ENCODE results near the gene ATP2C1. TPM values are rescaled to one million over a fixed set of nuclear protein-coding genes. Genes with fewer than 3 reads are reported as not detected.

ATP2C1 gene
- total RNA-seq, 1 experiment from 2014 or later, result 31.0 TPM

DNA sequence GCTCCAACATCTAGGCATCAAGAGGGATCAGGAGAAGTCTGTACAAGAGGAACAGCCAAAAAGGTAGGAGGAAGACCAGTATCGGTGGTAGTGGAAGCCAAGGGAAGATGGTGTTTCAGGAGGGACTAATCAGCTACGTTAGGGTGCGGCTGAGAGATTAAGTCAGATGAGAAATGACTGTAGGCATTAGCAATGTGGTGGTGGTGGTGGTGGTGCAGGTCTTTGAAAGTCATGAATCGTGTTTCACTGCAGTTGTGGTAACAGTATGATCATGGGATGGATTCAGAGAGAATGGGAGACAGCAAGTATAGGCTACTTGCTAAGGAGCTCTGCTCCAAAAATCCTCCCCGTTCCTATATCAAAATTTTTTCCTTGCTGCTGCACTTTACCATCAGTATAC, 97.2 kb downstream of the ATP2C1 start:
- no peak for DNase-seq
- Histone ChIP-seq H3K9me3 (no peaks in the 10 kb centered on the region), H3K36me3 (peaks cover 4% of the 10 kb centered on the region; the same call in 1 of the 2 replicates), H3K27me3 (no peaks in the 10 kb centered on the region), H3K4me3 (no peak overlapping the region)

DNA sequence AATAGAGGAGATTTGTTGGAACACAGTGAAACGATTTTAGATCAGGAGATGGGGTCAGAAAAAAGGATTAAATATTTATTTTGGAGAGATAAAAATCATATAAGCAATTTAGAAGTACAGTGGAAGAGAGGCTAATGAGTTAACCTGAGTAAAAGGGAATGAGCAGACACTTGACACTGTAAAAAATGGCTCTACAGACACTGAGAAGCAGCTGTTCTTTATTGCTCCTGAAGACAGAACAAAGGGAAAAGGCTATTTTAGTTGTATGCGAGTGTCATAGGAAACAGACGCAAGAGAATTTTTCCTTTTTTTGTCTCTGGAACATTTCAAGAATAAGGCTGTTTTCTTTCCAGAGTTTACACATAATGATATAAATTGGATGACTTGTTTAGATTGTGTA, 98.5 kb downstream of the ATP2C1 start:
- H3K9me3 ChIP-seq, result no peaks in the 10 kb centered on the region
- no peaks in the 10 kb centered on the region for H3K27me3 ChIP-seq
- no peak for DNase-seq
- H3K4me3 ChIP-seq, result no peak overlapping the region
- H3K36me3 ChIP-seq, result peaks cover 10% of the 10 kb centered on the region

DNA sequence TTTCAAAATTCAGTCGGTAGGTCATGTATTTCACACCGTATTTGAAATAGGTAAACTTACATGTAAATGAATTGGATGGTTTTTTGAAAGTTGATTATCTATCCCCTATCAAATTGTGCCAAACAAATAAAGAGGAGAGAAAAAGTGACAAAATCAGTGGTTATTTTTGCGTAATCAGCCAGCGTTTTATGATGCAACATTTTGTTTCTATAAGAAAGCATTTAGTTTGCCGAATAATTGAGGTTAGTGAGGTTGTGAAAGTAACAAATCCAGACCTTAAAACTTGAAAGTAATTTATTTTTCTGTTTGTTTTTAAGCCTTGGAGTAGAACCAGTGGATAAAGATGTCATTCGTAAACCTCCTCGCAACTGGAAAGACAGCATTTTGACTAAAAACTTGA, 103.4 kb downstream of the ATP2C1 start:
- no peaks in the 10 kb centered on the region for H3K27me3 ChIP-seq
- no peak for DNase-seq
- H3K4me3 ChIP-seq, result no peak overlapping the region
- H3K36me3 ChIP-seq, result peaks cover 18% of the 10 kb centered on the region
- H3K9me3 ChIP-seq, result no peaks in the 10 kb centered on the region

DNA sequence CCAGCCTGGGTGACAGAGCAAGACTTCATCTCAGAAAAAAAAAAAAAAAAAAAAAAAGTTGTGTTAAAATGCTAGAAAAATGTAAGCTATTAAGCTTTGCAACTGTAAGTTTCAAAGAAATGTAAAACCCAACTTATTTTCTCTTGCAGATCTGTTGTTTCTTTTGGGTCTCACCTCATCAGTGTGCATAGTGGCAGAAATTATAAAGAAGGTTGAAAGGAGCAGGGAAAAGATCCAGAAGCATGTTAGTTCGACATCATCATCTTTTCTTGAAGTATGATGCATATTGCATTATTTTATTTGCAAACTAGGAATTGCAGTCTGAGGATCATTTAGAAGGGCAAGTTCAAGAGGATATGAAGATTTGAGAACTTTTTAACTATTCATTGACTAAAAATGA, 107.2 kb downstream of the ATP2C1 start:
- no peak for DNase-seq
- peaks cover 31% of the 10 kb centered on the region for H3K36me3 ChIP-seq
- H3K27me3 ChIP-seq, result no peaks in the 10 kb centered on the region
- H3K9me3 ChIP-seq, result no peaks in the 10 kb centered on the region
- H3K4me3 ChIP-seq, result no peak overlapping the region

DNA sequence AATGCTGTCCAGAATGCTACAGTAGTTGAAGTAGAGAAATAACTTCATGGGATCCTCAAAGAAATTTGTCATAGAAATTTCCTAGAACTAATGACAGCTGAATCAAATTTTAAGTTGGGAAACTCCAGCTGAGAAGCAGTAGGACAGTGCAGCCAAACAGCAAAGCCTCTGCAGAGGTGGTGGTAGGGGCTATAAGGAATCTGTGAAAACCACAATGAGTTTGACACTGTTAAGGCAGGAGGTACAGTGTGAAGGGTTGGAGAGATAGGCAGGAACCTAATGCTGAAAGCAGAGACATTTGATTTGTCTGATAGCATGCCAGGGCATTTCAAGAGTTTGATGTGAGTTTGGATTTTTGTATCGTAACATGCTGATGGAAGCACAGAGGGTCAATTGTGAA, 110.7 kb downstream of the ATP2C1 start:
- Histone ChIP-seq H3K9me3 (no peaks in the 10 kb centered on the region), H3K36me3 (peaks cover 20% of the 10 kb centered on the region), H3K4me3 (no peak overlapping the region), H3K27me3 (no peaks in the 10 kb centered on the region)
- no peak for DNase-seq

DNA sequence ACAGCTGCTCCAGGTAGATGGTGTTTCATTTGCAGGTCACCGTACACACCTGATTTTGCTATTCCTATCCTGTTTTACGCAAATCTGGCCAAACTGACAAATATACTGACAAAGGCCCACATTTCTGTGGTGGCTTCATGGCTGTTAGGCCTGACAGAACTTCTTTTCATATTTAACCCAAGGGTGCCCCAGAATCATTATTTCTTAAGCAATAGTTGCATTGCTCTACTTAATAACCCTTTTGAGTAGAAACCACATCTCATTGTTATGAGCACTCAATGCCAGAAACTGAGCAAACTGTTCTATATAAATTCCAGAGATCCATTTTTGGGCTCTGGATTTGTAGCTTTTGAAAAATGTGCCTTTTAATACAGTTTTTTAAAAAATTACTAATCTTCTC, 113.4 kb downstream of the ATP2C1 start:
- H3K4me3 ChIP-seq, result no peak overlapping the region
- DNase-seq, result no peak
- no peaks in the 10 kb centered on the region for H3K9me3 ChIP-seq
- H3K27me3 ChIP-seq, result no peaks in the 10 kb centered on the region
- H3K36me3 ChIP-seq, result peaks cover 22% of the 10 kb centered on the region

DNA sequence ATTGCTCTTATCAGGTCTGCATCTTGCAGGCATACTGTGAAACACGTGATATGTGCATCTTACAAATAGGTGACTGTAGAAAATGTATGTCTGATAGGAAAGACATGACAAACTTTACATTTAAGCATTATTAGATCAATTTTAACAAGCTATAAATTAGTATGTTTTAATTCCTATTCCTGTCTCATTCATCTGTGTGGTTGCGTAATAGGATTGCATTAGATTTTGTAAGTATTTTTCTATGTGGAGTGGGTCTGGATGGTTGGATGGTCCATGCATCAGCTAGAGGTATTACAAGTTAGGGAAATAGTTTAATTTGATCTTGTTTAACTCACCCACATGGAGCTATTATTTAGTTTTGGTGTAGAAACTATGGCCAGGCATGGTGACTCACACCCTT, 113.9 kb downstream of the ATP2C1 start:
- DNase-seq, result no peak
- Histone ChIP-seq H3K9me3 (no peaks in the 10 kb centered on the region), H3K36me3 (peaks cover 22% of the 10 kb centered on the region), H3K27me3 (no peaks in the 10 kb centered on the region), H3K4me3 (no peak overlapping the region)

DNA sequence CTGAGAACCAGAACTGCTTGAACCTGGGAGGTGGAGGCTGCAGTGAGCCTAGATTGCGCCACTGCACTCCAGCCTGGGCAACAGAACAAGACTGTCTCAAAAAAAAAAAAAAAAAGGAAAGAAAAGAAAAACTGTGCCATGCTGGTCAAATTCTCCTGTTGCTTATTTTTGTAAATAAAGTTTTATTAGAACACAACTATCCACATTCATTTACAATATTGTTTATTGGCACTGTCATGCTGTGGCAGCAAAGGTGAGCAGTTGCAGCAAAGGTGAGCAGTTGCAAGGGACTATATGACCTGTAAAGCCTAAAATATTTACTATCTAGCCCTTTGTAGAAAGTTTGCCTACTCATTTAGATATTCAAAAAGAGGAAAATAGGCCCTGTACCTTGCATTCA, 114.4 kb downstream of the ATP2C1 start:
- Histone ChIP-seq H3K9me3 (no peaks in the 10 kb centered on the region), H3K36me3 (peaks cover 26% of the 10 kb centered on the region), H3K27me3 (no peaks in the 10 kb centered on the region), H3K4me3 (no peak overlapping the region)
- DNase-seq, result no peak

DNA sequence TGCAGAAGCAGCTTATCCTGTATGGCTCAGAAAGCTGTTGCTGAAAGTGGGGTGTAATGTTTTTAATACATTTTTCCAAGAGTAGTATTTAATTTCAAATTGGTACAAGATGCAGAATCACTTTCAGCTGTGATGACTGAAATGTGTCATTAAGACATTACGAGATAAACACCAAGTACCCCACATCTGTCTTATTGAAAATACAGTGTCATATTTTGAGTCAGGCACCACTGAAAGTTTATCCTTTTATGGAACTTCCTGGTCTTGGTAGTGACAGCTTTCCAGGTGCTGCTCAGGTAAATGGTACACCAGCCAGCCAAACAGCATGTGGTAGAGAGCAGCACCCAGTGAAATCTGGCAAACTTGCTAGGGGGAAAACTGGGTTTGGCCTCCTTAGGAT, 115.8 kb downstream of the ATP2C1 start:
- no peak for DNase-seq
- no peaks in the 10 kb centered on the region for H3K9me3 ChIP-seq
- H3K27me3 ChIP-seq, result no peaks in the 10 kb centered on the region
- H3K36me3 ChIP-seq, result peaks cover 33% of the 10 kb centered on the region
- H3K4me3 ChIP-seq, result no peak overlapping the region

DNA sequence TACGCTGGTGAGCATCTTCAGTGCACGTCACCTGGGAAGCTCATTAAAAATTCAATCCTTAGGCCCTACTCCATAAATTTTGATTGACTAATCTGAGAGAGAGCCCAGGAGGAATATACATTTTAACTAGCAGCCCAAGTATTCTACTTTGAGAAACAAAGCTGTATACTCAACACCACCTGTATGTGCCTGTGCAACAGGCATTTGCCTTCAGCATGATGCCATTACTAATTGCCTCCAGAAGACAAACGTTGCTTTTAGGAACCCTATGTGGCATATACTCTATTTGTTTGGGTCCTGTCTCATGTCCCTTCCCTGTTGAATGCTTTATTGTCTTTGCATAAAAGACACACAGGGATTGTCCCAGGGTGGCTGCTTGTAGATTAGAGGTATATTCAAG, 125.1 kb downstream of the ATP2C1 start:
- peaks cover 62% of the 10 kb centered on the region for H3K36me3 ChIP-seq
- no peaks in the 10 kb centered on the region for H3K27me3 ChIP-seq
- H3K9me3 ChIP-seq, result no peaks in the 10 kb centered on the region
- DNase-seq, result no peak
- no peak overlapping the region for H3K4me3 ChIP-seq

DNA sequence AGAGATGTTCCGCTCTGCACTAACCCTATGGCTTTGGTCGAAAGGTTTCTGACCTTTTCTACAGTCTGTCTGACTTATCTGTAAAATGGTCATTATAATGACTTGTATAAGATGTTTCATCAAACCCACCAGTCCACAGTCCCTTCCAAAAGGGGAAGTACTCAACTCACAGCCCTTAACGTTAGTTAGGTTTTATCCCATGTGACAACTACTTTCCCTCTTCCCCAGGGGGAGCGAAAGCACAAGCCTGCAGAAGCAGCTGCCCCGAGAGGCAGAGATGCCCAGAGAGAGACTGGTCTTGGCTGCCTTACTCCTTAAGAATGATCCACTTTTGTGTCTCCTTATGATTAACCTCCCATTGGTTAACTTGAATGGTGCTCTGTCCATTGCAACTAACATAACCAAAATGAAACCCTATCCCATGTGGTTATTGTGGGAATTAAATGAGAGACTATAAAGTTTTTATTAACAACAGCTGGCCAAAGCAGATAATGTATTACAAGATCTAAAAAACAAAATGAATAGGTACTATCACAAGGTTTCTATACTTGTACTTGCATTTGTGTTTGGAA, 126.3 kb downstream of the ATP2C1 start:
- no peak for DNase-seq
- Histone ChIP-seq H3K9me3 (no peaks in the 10 kb centered on the region), H3K27me3 (no peaks in the 10 kb centered on the region), H3K4me3 (no peak overlapping the region), H3K36me3 (peaks cover 62% of the 10 kb centered on the region)

DNA sequence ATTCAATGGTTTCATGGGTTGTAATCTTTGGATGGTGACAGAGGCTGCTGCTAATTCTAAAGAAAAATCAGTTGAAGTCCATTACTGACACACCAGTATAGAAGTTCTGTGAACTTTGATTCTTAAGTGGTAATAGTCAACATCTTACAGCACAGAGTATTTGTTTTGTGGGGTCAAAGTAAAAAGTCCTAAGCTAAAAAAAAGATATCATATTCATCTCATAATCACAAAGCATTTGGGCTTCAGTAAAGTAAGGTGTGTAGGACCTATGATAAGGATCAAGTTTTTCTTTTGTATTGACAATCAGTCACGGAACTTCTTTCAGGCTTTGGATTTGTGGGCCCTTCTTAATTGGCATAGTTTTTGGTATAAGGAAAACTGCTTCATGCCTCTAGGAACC, 131.7 kb downstream of the ATP2C1 start:
- peak overlapping the region; percentile 75; the same call in 1 of the 2 replicates for H3K4me3 ChIP-seq
- no peak for DNase-seq
- peaks cover 23% of the 10 kb centered on the region for H3K36me3 ChIP-seq
- no peaks in the 10 kb centered on the region for H3K27me3 ChIP-seq
- no peaks in the 10 kb centered on the region for H3K9me3 ChIP-seq

DNA sequence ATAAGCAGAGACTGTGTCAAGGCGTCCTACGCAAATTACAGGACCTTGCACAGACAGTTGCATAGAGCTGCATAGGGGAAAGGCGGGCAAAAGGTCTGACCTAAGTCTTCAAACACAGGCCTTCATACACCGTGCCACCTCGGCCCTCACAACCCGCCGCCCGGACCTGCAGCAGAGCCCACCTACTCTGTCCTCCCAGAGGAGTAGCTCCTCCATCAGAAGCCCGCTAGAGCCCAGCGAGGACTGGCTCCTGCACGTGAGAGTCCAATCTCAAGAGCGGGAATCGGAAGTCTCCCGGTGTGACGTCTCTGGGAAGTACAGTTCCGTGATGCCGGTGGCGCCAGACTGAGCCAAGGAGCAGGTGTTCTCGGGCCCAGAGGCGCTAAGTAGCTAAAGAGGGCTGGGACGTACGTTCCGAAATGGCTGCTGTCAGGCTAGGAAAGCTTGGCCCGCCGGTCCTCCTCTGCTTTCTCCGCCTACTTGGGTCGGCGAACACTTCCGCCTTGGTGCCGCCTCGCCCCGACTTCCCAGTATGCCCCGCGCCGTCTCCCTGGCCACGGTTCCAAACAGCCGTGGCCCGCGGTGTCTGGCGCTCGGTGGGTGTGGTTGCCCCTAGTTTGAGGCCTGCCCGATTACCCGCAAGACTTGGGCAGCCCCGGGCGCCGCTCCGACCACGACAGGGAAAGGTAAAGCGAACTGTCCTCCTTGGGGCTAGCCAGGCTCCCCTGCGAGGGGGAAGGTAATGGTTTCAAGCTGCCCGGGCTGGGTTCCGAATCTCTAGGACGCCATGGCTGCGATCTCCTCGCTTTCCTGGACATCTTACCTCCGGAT, 132.7 kb downstream of the ATP2C1 start, which contains the start of the genes ASTE1 and NEK11:
ASTE1 (minus strand) TSS at position 505 of the 831 bp plus-strand sequence. CDS start 1,519 bp downstream, outside the sequence.
NEK11 (plus strand) TSS at position 557 of the 831 bp plus-strand sequence. CDS start 2,832 bp downstream, outside the sequence.
- Histone ChIP-seq H3K36me3 (peaks cover 20% of the 10 kb centered on the region), H3K4me3 (peak within 1 kb of the TSS; percentile 75), H3K9me3 (no peaks in the 10 kb centered on the region), H3K27me3 (no peaks in the 10 kb centered on the region)
- DNase-seq, result peak; percentile 94

DNA sequence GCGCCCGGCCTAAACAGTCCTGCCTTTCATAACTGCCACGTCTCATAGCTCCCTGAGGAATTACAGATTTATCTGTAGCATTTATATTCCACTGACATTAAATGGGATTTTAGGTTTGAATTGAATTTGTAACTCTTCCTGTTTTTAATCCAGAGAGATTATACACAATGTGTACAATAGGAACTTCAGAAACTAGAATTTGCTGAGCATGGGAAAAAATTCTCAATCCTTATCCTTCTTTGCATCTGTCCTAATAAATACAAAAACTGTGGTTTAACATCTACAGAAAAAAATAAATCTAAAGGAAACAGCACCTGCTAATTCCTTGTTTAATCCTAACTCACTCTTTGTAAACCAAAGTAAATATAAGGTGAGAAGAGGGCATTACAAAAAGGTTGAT, 135.0 kb downstream of the ATP2C1 start:
- peaks cover 9% of the 10 kb centered on the region for H3K36me3 ChIP-seq
- no peaks in the 10 kb centered on the region for H3K27me3 ChIP-seq
- no peak for DNase-seq
- H3K9me3 ChIP-seq, result no peaks in the 10 kb centered on the region
- H3K4me3 ChIP-seq, result no peak overlapping the region

DNA sequence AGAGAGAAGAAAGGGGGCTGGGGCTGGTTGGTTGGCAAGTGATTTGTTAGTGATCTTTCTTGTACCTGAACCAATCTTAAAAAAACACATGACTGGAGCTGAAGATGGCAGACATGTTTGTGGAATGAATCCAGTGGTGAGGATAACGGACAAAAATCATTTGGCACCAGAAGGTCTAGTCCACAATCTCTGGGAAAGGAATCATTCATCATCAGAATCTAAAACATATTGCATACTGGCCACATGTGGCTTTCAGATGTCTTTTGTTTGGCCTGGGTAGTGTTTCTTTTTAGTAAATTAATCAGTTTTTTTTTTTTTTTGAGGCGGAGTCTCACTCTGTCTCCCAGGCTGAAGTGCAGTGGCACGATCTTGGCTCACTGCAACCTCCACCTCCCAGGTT, 137.8 kb downstream of the ATP2C1 start:
- H3K9me3 ChIP-seq, result no peaks in the 10 kb centered on the region
- H3K4me3 ChIP-seq, result no peak overlapping the region
- no peak for DNase-seq
- H3K36me3 ChIP-seq, result no peaks in the 10 kb centered on the region
- no peaks in the 10 kb centered on the region for H3K27me3 ChIP-seq

DNA sequence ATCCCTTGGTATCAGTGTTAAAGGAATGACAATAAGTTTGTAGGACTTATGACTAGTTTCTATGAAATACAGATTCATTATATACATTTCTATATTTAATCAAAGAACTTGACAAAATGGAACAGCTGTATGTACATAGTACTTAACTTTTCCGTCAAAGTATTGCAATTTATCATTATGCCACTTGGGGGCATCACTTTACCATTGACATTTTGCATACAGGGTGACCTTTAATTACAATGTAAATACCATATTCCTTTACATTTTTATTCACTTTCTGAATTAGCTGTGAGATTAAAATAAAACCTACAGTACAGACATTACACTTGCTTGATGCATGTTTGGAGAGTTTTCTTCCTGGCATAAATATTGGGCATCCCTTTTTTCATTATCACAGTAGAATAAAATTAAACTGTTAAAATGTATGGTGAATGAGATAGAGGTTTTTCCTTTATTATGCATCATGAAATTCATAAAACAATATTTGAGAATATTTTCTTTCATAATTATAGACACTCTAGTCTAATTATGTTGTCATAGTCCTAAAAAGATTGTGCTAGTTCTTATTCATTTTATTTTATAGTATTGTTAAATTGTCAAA, 139.7 kb downstream of the ATP2C1 start:
- no peaks in the 10 kb centered on the region for H3K36me3 ChIP-seq
- H3K27me3 ChIP-seq, result no peaks in the 10 kb centered on the region
- H3K9me3 ChIP-seq, result no peaks in the 10 kb centered on the region
- no peak for DNase-seq
- H3K4me3 ChIP-seq, result no peak overlapping the region

DNA sequence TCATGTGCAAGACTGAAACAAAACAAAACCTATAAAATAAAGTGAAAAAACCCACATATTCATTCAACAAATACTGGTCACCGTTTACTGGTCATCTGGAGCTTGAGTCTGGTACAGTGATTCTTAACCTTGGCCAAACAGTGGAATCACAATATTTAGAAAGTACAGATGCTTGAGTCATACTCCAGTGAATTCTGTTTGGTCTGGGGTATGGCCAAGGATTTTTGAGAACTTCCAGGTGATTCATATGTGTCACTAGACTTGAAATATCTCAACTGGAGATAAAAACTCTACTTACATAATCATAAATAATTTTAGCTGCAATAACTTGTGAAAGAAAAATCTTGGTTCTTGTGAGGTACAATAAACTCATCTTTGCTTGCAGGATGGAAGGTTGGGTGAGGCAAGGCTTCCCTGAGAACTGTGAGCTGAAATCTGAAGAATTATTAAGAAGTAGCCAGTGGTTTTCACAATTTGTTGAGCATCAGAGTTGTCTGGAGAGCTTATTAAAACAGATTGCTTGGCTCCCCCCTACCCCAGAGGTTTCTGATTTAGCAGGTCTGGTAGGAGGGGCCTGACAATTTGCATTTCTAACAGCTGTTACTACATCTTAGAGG, 142.4 kb downstream of the ATP2C1 start:
- Histone ChIP-seq H3K9me3 (no peaks in the 10 kb centered on the region), H3K4me3 (no peak overlapping the region), H3K36me3 (no peaks in the 10 kb centered on the region), H3K27me3 (no peaks in the 10 kb centered on the region)
- peak; percentile 34 for DNase-seq
